HepG2 (cell line): ENCODE measurements around the gene PDCD10. TPM values are rescaled to one million over a fixed set of nuclear protein-coding genes. Genes with fewer than 3 reads are reported as not detected.
A peak's percentile ranks its signal among the peaks of the same experiment; 100 is the strongest.

Experiments used
- CREM ChIP-seq, 2 experiments: sonication (generic) in 1 of 2; formaldehyde crosslinking in 1 of 2; IDR thresholded peaks; 2 replicates each; pipeline versions ENCODE4 v1.4.0 to v1.6.1; 2016 to 2020; ENCODE audit warnings: antibody characterized with exemption in 1 of 2, mild to moderate bottlenecking in 1 of 2, missing genetic modification reagents in 1 of 2
- E2F2 ChIP-seq: sonication (generic); formaldehyde crosslinking; IDR thresholded peaks from 2 replicates; pipeline ENCODE4 v1.4.0; 2020; ENCODE audit warnings: missing genetic modification reagents, borderline replicate concordance
- HOXA9 ChIP-seq: sonication (generic); formaldehyde crosslinking; IDR thresholded peaks from 2 replicates; pipeline ENCODE4 v1.8.1; 2022; ENCODE audit warnings: missing genetic modification reagents, mild to moderate bottlenecking, moderate library complexity, borderline replicate concordance
- MAZ ChIP-seq, 2 experiments: sonication (generic) in 1 of 2; formaldehyde crosslinking in 1 of 2; IDR thresholded peaks; 2 replicates each; pipeline versions ENCODE4 v1.5.0 to v1.6.1; 2012 to 2020; ENCODE audit warnings: low read depth in 2 of 2, mild to moderate bottlenecking in 2 of 2, borderline replicate concordance in 1 of 2, improper control_type of control experiment in 1 of 2, low read length in 1 of 2, missing genetic modification reagents in 1 of 2, moderate library complexity in 1 of 2
- MYNN ChIP-seq: sonication (generic); formaldehyde crosslinking; IDR thresholded peaks from 2 replicates; pipeline ENCODE4 v1.4.0; 2020; ENCODE audit warnings: mild to moderate bottlenecking, low read depth, missing genetic modification reagents
- ONECUT2 ChIP-seq: sonication (generic); formaldehyde crosslinking; IDR thresholded peaks from 2 replicates; pipeline ENCODE4 v1.4.0; 2020; ENCODE audit warnings: missing genetic modification reagents
- PHB2 ChIP-seq: fragments of 450-650 bp; IDR thresholded peaks from 2 replicates; pipeline ENCODE4 v1.6.1; 2018; ENCODE audit not compliant: partially characterized antibody
- PITX1 ChIP-seq: sonication (generic); formaldehyde crosslinking; IDR thresholded peaks from 2 replicates; pipeline ENCODE4 v1.5.1; 2020; ENCODE audit warnings: mild to moderate bottlenecking, missing genetic modification reagents
- POLR2A ChIP-seq, 2 experiments: IDR thresholded peaks; 2 replicates each; pipeline ENCODE4 v1.6.1; 2011; ENCODE audit warnings: low read depth in 2 of 2, low read length in 2 of 2, mild to moderate bottlenecking in 1 of 2, moderate library complexity in 1 of 2; ENCODE audit not compliant: insufficient read depth in 1 of 2
- PPARG ChIP-seq: conservative IDR thresholded peaks from 2 replicates; pipeline ENCODE4 v1.6.1; 2016; ENCODE audit warnings: missing biosample characterization, missing genetic modification reagents
- RAD21 ChIP-seq: fragments of 450-650 bp; formaldehyde crosslinking; IDR thresholded peaks from 2 replicates; pipeline ENCODE4 v1.5.0; 2020; ENCODE audit warnings: mild to moderate bottlenecking
- WIZ ChIP-seq: sonication (generic); formaldehyde crosslinking; IDR thresholded peaks from 2 replicates; pipeline ENCODE4 v1.5.1; 2020; ENCODE audit warnings: mild to moderate bottlenecking, missing genetic modification reagents
- ZFP37 ChIP-seq: sonication (generic); formaldehyde crosslinking; IDR thresholded peaks from 2 replicates; pipeline ENCODE4 v1.4.0; 2020; ENCODE audit warnings: missing genetic modification reagents, borderline replicate concordance
- ZFP41 ChIP-seq: sonication (generic); formaldehyde crosslinking; IDR thresholded peaks from 2 replicates; pipeline ENCODE4 v1.4.0; 2020; ENCODE audit warnings: mild to moderate bottlenecking, missing genetic modification reagents, borderline replicate concordance
- ZNF280D ChIP-seq: sonication (generic); formaldehyde crosslinking; IDR thresholded peaks from 2 replicates; pipeline ENCODE4 v1.5.1; 2020; ENCODE audit warnings: mild to moderate bottlenecking, missing genetic modification reagents
- ZNF317 ChIP-seq: sonication (generic); formaldehyde crosslinking; IDR thresholded peaks from 2 replicates; pipeline ENCODE4 v1.5.0; 2020; ENCODE audit warnings: mild to moderate bottlenecking, missing genetic modification reagents
- polyA plus RNA-seq, 8 experiments: library from polyadenylated mRNA; depleted of rRNA in 3 of 8; stranded (reverse) in 7 of 8; unstranded in 1 of 8; fragments of >200 nt; fragmentation: Illumina TruSeq in 4 of 8; extraction: Trizol in 4 of 8; gene quantifications; 2 replicates each; pipeline versions ENCODE4 v1.2.1 to v1.2.3, GENCODE V29; 2011 to 2016; ENCODE audit warnings: low read depth in 4 of 8, missing spikeins in 1 of 8, mixed read lengths in 1 of 8; ENCODE audit not compliant: insufficient read depth in 1 of 8
- total RNA-seq, 5 experiments: library from RNA; depleted of rRNA; stranded (reverse); fragments of >200 nt; fragmentation: Illumina TruSeq; extraction: Trizol; gene quantifications; 2 replicates each; pipeline ENCODE4 v1.2.3, GENCODE V29; 2016; ENCODE audit warnings: low read depth in 1 of 5
- TF ChIP-seq, protein P1 (sequence below): sonication (generic); formaldehyde crosslinking; IDR thresholded peaks from 2 replicates; pipeline ENCODE4 v1.5.0; 2020; ENCODE audit warnings: mild to moderate bottlenecking, missing genetic modification reagents, borderline replicate concordance
- TF ChIP-seq, protein P2 (sequence below): sonication (generic); formaldehyde crosslinking; conservative IDR thresholded peaks from 2 replicates; pipeline ENCODE4 v1.8.1; 2023; ENCODE audit warnings: missing genetic modification reagents

PDCD10 gene
- total and polyA plus RNA-seq, 2 of the 13 experiments (the other 11 are each of a cell fraction or from before 2014, with no cell fraction given) = 48.5 to 53.9 TPM

DNA sequence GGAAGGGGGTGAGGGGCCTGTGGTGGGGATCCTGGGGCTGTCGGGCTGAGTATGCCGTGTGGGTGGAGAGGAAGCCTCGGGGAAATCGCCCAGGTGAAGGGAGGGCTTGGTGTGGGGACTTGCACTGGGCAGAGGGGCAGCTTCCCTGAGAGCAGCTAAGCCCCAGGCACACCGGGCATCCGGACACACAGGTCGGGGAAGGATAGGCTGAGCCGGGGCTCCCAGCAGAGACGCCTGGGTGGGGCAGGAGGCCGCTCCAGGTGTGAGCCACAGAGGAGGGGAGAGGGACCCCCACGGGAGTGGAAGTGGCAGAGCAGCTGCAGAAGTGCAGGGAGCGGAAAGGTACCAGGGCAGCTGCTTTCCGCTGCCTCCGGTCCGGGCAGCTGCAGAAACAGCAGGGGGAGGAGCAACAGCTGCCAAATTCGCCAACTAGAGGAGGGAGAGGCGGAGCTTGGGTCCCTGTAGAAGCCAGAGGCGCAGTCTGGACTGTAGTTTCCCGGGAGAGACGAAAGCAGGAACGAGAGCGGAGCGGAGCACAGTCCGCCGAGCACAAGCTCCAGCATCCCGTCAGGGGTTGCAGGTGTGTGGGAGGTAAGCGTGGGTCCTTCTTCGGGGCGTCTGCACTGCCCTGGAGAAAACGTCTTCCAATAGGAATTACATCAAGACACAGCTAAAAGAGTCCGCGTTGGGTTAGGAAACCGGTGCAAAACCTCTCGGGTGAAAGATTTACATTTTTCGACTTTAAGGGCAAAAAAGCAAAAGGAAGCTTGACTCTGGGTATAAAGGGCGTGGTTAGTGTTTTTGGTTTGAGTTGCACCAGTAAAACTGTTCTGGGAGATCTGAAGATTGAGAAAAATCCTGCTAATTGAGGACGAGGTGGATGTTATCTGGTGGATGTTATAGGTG lies 794 bp upstream of the PDCD10 start, which contains the start of gene SERPINI1 (continued):
- TF ChIP-seq ONECUT2 (CRISPR knock-in tag) = no peak
- TF ChIP-seq MYNN (CRISPR knock-in tag) = no peak
- peak; percentile 37; the same call in 1 of the 2 replicates for TF ChIP-seq ZNF317
- TF ChIP-seq ZFP37 = no peak
- TF ChIP-seq POLR2A (IDR thresholded peaks at IDR 0.05; ENCODE audit: insufficient read depth in 1 of 2, low read depth in 2 of 2, low read length in 2 of 2) = peak; percentile 91 to 94
- TF ChIP-seq HOXA9 (CRISPR knock-in tag) = no peak; the same call in 1 of the 2 replicates
- TF ChIP-seq, protein P1, sequence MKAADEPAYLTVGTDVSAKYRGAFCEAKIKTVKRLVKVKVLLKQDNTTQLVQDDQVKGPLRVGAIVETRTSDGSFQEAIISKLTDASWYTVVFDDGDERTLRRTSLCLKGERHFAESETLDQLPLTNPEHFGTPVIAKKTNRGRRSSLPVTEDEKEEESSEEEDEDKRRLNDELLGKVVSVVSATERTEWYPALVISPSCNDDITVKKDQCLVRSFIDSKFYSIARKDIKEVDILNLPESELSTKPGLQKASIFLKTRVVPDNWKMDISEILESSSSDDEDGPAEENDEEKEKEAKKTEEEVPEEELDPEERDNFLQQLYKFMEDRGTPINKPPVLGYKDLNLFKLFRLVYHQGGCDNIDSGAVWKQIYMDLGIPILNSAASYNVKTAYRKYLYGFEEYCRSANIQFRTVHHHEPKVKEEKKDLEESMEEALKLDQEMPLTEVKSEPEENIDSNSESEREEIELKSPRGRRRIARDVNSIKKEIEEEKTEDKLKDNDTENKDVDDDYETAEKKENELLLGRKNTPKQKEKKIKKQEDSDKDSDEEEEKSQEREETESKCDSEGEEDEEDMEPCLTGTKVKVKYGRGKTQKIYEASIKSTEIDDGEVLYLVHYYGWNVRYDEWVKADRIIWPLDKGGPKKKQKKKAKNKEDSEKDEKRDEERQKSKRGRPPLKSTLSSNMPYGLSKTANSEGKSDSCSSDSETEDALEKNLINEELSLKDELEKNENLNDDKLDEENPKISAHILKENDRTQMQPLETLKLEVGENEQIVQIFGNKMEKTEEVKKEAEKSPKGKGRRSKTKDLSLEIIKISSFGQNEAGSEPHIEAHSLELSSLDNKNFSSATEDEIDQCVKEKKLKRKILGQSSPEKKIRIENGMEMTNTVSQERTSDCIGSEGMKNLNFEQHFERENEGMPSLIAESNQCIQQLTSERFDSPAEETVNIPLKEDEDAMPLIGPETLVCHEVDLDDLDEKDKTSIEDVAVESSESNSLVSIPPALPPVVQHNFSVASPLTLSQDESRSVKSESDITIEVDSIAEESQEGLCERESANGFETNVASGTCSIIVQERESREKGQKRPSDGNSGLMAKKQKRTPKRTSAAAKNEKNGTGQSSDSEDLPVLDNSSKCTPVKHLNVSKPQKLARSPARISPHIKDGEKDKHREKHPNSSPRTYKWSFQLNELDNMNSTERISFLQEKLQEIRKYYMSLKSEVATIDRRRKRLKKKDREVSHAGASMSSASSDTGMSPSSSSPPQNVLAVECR (CRISPR knock-in tag) = peak; percentile 22; the same call in 1 of the 2 replicates
- TF ChIP-seq PPARG = no peak
- no peak for TF ChIP-seq PITX1 (CRISPR knock-in tag)
- no peak for TF ChIP-seq PHB2
- TF ChIP-seq CREM (IDR thresholded peaks at IDR 0.05) = no peak
- no peak for TF ChIP-seq CREM (CRISPR knock-in tag; IDR thresholded peaks at IDR 0.05)
- no peak for TF ChIP-seq MAZ (IDR thresholded peaks at IDR 0.05; ENCODE audit: borderline replicate concordance, low read depth, low read length)
- no peak for TF ChIP-seq MAZ (CRISPR knock-in tag; IDR thresholded peaks at IDR 0.05; ENCODE audit: low read depth)
- TF ChIP-seq WIZ (CRISPR knock-in tag) = 0 out of 2 replicates have a peak, but pooled peaks have one; percentile 19
- no peak for TF ChIP-seq E2F2
- TF ChIP-seq, protein P2, sequence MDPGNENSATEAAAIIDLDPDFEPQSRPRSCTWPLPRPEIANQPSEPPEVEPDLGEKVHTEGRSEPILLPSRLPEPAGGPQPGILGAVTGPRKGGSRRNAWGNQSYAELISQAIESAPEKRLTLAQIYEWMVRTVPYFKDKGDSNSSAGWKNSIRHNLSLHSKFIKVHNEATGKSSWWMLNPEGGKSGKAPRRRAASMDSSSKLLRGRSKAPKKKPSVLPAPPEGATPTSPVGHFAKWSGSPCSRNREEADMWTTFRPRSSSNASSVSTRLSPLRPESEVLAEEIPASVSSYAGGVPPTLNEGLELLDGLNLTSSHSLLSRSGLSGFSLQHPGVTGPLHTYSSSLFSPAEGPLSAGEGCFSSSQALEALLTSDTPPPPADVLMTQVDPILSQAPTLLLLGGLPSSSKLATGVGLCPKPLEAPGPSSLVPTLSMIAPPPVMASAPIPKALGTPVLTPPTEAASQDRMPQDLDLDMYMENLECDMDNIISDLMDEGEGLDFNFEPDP = no peak
- TF ChIP-seq ZFP41 (CRISPR knock-in tag) = peak; percentile 51; the same call in 1 of the 2 replicates
- no peak for TF ChIP-seq ZNF280D (CRISPR knock-in tag)
- TF ChIP-seq RAD21 (CRISPR knock-in tag) = no peak
